HG02852 (cell line): Measurements from ENCODE around the gene PGAM1.
"Not testable (repeated sequence)": the region's sequence is repeated elsewhere in the genome, so short reads cannot be mapped to it uniquely, and the experiment has no call there.

ENCODE experiments used
- ATAC-seq: cut with Tn5 transposase; IDR thresholded peaks from one replicate; pipeline ENCODE4 v1.9.1; 2021; ENCODE audit warnings: mild to moderate bottlenecking, moderate library complexity; ENCODE audit not compliant: unreplicated experiment

The PGAM1 gene

DNA sequence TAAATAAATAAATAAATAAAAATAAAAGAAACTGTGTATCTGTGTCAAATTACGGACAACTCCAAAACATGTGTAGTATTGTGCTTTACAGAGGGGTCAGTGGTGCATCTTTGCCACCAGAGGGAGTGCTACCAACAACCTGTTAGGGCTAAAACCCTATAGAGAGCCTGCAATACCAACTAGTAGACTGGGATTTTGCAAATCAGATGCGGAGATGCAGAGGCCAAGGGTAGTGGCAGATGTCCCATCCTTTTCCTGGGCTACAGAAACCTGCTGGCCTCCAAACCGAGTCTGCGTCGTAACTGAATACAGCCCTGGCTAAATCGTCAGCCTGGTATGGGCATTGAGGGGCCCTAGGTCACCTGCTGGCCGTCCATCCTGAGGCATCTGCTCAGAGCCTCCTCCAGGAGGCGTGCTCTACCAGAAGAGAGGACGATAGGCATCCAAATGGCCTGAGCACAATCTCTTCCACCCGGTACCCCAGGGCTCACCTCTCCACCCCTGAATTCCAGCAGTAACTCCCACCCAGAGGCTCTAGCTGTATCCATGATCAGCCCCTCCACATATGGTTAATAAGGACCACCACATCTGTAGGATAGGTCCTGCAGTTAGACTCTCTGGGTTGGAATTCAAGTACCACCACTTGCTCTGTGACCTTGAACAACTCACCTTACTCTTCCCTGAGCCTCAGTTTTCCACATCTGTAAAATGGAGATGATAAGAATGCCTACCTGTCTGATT, 18.6 kb upstream of the PGAM1 start:
- ATAC-seq, result peak; percentile 90

GRCh38 chr10:97407952-97408248, 18.1 kb upstream of the PGAM1 start:
- no peak for ATAC-seq

DNA sequence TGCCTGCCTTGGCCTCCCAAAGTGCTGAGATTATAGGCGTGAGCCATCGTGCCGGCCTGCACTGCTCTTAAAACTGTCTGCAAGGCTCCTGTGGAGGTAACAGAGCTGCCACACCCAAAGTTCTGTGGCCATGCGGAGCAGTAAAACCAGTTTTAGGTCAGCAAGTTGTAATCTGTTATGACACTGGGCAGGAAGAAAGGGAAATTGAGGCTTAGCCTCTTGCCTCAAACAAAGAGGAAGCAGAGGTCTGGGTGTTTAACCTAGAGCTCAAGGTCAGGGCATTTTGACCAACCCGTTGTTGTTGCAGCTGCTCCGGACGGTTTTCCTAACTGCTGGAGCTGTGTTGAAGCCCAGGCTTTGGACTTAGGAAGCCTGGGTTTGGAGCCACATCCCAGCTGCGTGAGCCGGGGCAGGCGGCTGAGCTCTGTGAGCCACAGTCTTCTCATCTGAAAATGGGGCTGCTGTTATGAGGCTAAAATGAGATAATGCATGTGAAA, 17.4 kb upstream of the PGAM1 start:
- ATAC-seq, result no peak

DNA sequence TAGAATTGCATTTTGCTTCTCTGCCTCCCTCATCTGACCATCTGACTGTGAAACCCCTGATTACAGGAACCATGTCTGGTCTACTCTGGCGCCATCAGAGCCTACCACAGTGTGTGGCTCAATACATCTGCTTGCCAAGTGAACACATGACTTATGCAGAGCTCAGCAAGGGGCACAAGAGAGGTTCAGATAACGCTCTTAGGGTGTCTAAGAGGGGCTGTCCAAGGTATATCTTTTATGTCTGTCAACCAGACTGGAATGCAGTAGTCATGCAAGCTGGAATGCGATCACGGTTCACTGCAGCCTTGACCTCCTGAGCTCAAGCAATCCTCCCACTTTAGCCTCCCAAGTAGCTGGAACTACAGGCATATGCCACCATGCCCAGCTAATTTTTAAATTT, 14.6 kb upstream of the PGAM1 start:
- no peak for ATAC-seq

- ATAC-seq, result no peak
These were observed 13.1 kb upstream of the PGAM1 start for GRCh38 chr10:97412891-97413304.

- no peak for ATAC-seq
These were observed 9.4 kb upstream of the PGAM1 start for GRCh38 chr10:97416565-97416964.

DNA sequence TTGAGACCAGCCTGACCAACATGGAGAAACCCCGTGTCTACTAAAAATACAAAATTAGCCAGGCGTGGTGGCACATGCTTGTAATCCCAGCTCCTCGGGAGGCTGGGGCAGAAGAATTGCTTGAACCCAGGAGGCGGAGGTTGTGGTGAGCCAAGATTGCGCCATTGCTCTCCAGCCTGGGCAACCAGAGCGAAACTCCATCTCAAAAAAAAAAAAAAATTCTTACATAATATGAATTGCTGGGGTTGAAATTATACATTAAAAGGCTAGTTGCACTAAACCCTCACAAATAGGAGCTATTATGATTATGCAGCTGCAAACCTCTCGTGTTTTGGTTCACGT, 2.3 kb upstream of the PGAM1 start:
- not testable (repeated sequence) for ATAC-seq

- ATAC-seq, result no peak
These were observed 982 bp downstream of the PGAM1 start for GRCh38 chr10:97426776-97427570.

DNA sequence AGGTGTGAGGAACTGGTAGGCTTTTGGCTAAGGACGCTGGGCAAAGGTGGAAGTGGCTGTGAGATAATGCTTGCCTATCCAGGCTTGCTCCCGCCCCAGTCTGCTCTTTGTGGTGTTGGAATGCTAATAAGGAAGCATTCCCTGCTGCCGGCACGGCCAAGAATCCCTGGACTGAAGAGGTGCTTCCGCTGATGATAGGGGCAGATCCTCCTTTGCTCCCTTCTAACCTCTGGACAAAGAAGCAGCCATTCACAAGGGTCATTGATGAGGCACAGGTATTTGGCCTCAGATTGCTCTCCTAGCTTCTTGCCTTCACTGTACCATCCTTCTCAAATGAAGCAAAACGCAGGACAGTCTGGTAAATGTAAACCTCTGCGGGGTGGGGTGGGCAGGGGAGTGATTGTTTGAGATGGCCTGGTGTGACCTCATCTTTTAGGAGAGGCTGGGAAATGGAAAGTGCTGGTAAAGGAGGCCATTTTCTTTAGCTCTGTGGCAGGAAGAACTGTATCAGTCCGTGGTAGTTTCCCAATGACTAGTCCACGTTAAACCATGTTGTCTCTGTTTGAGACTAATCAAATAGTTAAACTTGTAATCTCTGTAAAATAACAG, 1.7 kb downstream of the PGAM1 start:
- no peak for ATAC-seq

GRCh38 chr10:97428572-97428981, 2.6 kb downstream of the PGAM1 start:
- ATAC-seq, result no peak

GRCh38 chr10:97434055-97434454, 8.1 kb downstream of the PGAM1 start:
- no peak for ATAC-seq

DNA sequence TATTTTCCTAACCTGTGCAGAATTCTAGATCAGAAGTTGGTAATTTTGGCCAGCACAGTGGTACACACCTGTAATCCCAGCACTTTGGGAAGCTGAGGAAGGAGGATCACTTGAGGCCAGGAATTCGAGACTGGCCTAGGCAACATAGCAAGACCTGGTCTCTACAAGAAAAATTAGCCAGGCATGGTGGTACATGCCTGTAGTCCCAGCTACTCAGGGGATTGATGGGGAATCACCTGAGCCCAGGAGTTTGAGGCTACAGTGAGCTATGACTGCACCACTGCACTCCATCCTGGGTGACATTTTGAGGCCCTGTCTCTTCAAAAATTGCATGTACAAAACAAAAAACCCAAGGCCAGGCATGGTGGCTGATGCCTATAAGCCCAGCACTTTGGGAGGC, 8.6 kb downstream of the PGAM1 start:
- ATAC-seq, result no peak

DNA sequence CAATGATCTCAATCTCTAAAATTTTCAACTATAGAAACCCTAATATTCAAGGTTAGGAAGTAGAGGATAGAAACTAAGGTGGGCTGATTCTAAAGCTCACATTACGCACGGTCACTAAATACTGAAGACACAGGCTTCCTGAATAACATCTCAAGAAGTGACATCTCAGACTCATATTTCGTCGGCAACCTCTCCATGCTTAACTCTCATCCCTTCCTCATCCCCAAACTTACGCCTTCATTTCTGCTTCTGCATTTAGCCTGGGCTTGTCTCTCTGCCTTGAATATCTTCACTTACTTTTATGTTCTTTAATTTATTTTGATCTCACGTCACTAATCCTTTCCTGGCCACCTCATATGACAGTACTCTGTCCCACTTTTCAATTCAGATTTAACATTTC, 9.2 kb downstream of the PGAM1 start:
- ATAC-seq, result no peak

DNA sequence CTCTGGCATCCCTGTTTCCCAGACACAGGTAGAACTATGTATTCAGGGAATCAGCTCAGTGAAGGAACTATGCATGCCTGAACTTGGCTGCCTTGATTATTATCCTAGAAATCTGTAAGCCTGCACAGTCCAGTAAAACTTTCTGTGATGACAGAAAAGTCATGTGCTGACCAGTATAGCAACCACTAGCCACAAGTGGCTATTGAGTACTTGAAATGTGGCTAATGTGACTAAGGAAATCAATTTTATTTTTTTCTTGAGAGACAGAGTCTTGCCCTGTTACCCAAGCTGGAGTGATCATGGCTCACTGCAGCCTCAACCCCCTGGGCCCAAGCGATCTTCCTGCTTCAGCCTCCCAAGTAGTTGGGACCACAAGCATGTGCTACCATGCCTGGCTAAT, 16.3 kb downstream of the PGAM1 start:
- no peak for ATAC-seq

DNA sequence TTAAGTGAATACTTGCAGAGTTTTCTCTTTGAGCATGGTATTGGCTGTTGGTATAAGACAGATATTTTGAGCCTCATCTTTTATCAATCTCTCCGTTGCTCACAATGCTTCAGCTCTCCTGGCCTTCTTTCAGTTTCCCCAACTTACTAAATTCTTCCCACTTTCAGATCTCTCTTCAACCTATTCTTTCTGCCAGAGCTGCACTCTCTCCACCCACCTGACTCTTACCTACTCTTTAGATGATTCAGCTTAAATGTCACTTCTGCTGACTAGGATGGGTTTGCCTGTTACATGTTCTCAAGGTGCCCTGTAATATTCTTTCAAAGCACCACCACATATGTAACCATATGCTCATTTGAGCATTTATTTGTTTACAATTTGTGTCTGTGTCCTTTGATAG, 18.2 kb downstream of the PGAM1 start:
- no peak for ATAC-seq

GRCh38 chr10:97445357-97445721, 19.3 kb downstream of the PGAM1 start:
- ATAC-seq, result no peak

- peak; percentile 92 for ATAC-seq
These were observed 20.0 kb downstream of the PGAM1 start, which contains the start of the genes EXOSC1 and ZDHHC16 for GRCh38 chr10:97445722-97446639. Gene EXOSC1, minus strand, starts transcription at chr10:97446006. Its CDS starts 21 bp downstream, at chr10:97445985. Gene ZDHHC16, plus strand, starts transcription at chr10:97446175. Its CDS starts 5,501 bp downstream, at chr10:97451676.

GRCh38 chr10:97450828-97451227, 24.8 kb downstream of the PGAM1 start:
- no peak for ATAC-seq

DNA sequence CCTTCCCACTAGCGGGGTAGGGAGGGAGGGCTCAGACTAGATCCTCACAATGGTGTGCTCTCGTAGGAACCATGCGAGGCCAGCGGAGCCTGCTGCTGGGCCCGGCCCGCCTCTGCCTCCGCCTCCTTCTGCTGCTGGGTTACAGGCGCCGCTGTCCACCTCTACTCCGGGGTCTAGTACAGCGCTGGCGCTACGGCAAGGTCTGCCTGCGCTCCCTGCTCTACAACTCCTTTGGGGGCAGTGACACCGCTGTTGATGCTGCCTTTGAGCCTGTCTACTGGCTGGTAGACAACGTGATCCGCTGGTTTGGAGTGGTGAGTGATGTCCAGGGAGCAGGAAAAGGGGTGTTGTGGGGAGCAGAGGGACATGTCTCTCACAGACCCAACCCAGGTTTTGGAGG, 25.6 kb downstream of the PGAM1 start:
- no peak for ATAC-seq

- ATAC-seq, result no peak
These were observed 26.4 kb downstream of the PGAM1 start for GRCh38 chr10:97452352-97452751.
